Transverse colon (tissue), 4 donors: ENCODE results near the gene SLC19A1. TPM values are rescaled to one million over a fixed set of nuclear protein-coding genes. Genes with fewer than 3 reads are reported as not detected.

Experiments
- DNase-seq: peaks from one replicate; pipeline ENCODE4 v3.0.0-alpha.2; 2019
- H3K27ac ChIP-seq, 4 donors: fragments of 200-600 bp; sonication (generic); 2 replicates each; pipeline ENCODE4 v1.5.1; 2016 to 2018; ENCODE audit warnings: inconsistent platforms in 4 of 4
- H3K27me3 ChIP-seq: fragments of 200-600 bp; sonication (generic); 2 replicates; pipeline ENCODE4 v1.5.1; 2017; ENCODE audit warnings: inconsistent platforms
- H3K36me3 ChIP-seq, 4 donors: fragments of 200-600 bp; sonication (generic); 2 replicates each; pipeline ENCODE4 v1.5.1; 2017 to 2019; ENCODE audit warnings: inconsistent platforms in 4 of 4
- H3K4me1 ChIP-seq, 4 donors: fragments of 200-600 bp; sonication (generic); 2 replicates each; pipeline ENCODE4 v1.5.1; 2017 to 2020; ENCODE audit warnings: inconsistent platforms in 4 of 4
- H3K4me3 ChIP-seq, 4 donors: fragments of 200-600 bp; sonication (generic); 1 replicate in 1 of 4; 2 replicates in 3 of 4; pipeline versions ENCODE4 v1.5.1 to v1.6.1; 2017 to 2019; ENCODE audit warnings: inconsistent platforms in 4 of 4
- H3K9me3 ChIP-seq, 2 donors: fragments of 200-600 bp; sonication (generic); 2 replicates each; pipeline ENCODE4 v1.5.1; 2017 to 2019; ENCODE audit warnings: inconsistent platforms in 2 of 2
- CTCF ChIP-seq, 5 experiments: fragments of 200-600 bp in 3 of 5; fragments of 450-650 bp in 2 of 5; sonication (generic) in 3 of 5; IDR thresholded peaks; 1 replicate in 2 of 5; 2 replicates in 3 of 5; pipeline ENCODE4 v1.5.1; 2016 to 2017; ENCODE audit warnings: antibody characterized with exemption in 5 of 5, inconsistent platforms in 3 of 5, mild to moderate bottlenecking in 2 of 5, moderate library complexity in 1 of 5
- EP300 ChIP-seq: sonication (generic); formaldehyde crosslinking; IDR thresholded peaks from one replicate; pipeline ENCODE4 v1.6.1; 2017; ENCODE audit warnings: antibody characterized with exemption, low read depth
- POLR2A ChIP-seq: fragments of 450-650 bp; IDR thresholded peaks from one replicate; pipeline ENCODE4 v1.6.1; 2016; ENCODE audit warnings: antibody characterized with exemption, mild to moderate bottlenecking, moderate library complexity
- POLR2AphosphoS5 ChIP-seq, 3 donors: sonication (generic); formaldehyde crosslinking; IDR thresholded peaks; one replicate each; pipeline ENCODE4 v1.6.1; 2016; ENCODE audit warnings: antibody characterized with exemption in 3 of 3
- WGBS, 2 donors: methylation state at CpG; one replicate each; pipeline ENCODE4 v1.1.5; 2018; ENCODE audit warnings: low coverage in 1 of 2; 5-methylcytosine and 5-hydroxymethylcytosine counted together
- in situ Hi-C, 4 donors: fragments of 200-750 bp; cut with MboI; loops; one replicate each; pipeline versions ENCODE4 v1.15.0 to v1.15.1; 2017; ENCODE audit warnings: low sequenced_read_pairs in 3 of 4, low pct_ligation_motif_present in 1 of 4, low pct_unique_long_range_greater_than_20kb in 1 of 4
- intact Hi-C: fragments of 100-400 bp; cut with DNase I; formaldehyde crosslinking; loops from one replicate; pipeline ENCODE4 v1.15.1; 2023; ENCODE audit warnings: low total_unique reads
- total RNA-seq, 4 donors: library from RNA; depleted of rRNA; stranded (reverse); fragments of >200 nt; gene quantifications; one replicate each; pipeline ENCODE4 v1.1.0, GENCODE V29; 2016

SLC19A1 gene
- total RNA-seq, 4 donors from 2014 or later: 8.3 to 24.1 (median 17.3) TPM

- in situ Hi-C loops (no loop called here), intact Hi-C loops (no loop called here)
- H3K36me3 ChIP-seq: no peaks in the 10 kb centered on the region
- DNase-seq: no peak
- peak overlapping the region in 1 of 4 donors; percentile 25 for H3K4me3 ChIP-seq
- TF ChIP-seq EP300: no peak
- no peak for TF ChIP-seq CTCF (IDR thresholded peaks at IDR 0.05)
- no peak for TF ChIP-seq POLR2A
- no peak for TF ChIP-seq POLR2AphosphoS5 (IDR thresholded peaks at IDR 0.05)
- no peaks in the 10 kb centered on the region for H3K27me3 ChIP-seq
- peaks cover 5 to 7% (median 6%) of the 10 kb centered on the region in 4 donors for H3K4me1 ChIP-seq
- 80% methylated on average over 32 of the region's 40 CpGs; no CpG with 5 or more reads in 1 of the 2 donors for WGBS, 2 donors
- peak overlapping the region in 3 of 4 donors; percentile 17 to 63 (median 23) for H3K27ac ChIP-seq
- H3K9me3 ChIP-seq: no peaks in the 10 kb centered on the region
Measured at GRCh38 chr21:45482899-45483821, 59.1 kb downstream of the SLC19A1 start.

- Histone ChIP-seq H3K36me3 (no peaks in the 10 kb centered on the region), H3K4me1 (peaks cover 7 to 15% (median 12%) of the 10 kb centered on the region in 4 donors), H3K27me3 (no peaks in the 10 kb centered on the region), H3K4me3 (no peak overlapping the region), H3K9me3 (no peaks in the 10 kb centered on the region), H3K27ac (peak overlapping the region in 1 of 4 donors; percentile 63)
- 94% methylated on average over 33 of the region's 33 CpGs; no CpG with 5 or more reads in 1 of the 2 donors for WGBS, 2 donors
- intact Hi-C loops (no loop called here), in situ Hi-C loops (no loop called here)
- DNase-seq: no peak
- TF ChIP-seq CTCF (IDR thresholded peaks at IDR 0.05) (no peak), EP300 (no peak), POLR2A (no peak), POLR2AphosphoS5 (IDR thresholded peaks at IDR 0.05) (no peak)
Measured at GRCh38 chr21:45481977-45482898, 60.0 kb downstream of the SLC19A1 start.

- TF ChIP-seq POLR2AphosphoS5 (IDR thresholded peaks at IDR 0.05) (no peak), EP300 (no peak), POLR2A (no peak), CTCF (IDR thresholded peaks at IDR 0.05) (no peak)
- in situ Hi-C loops: no loop called here
- Histone ChIP-seq H3K36me3 (no peaks in the 10 kb centered on the region), H3K9me3 (no peaks in the 10 kb centered on the region), H3K4me1 (peaks cover 7 to 15% (median 12%) of the 10 kb centered on the region in 4 donors), H3K4me3 (no peak overlapping the region), H3K27me3 (no peaks in the 10 kb centered on the region), H3K27ac (no peak overlapping the region)
- 93% methylated on average over 15 of the region's 16 CpGs; no CpG with 5 or more reads in 1 of the 2 donors for WGBS, 2 donors
- intact Hi-C loops: no loop called here
- DNase-seq: no peak
Measured at GRCh38 chr21:45481566-45481965, 60.7 kb downstream of the SLC19A1 start.
